Measurements from ENCODE around the gene MAML1.
"Not testable (repeated sequence)": the region's sequence is repeated elsewhere in the genome, so short reads cannot be mapped to it uniquely, and the experiment has no call there.

Gene MAML1

GRCh38 chr5:179732412-179732917, at the start of gene MAML1:
MAML1 (plus strand) TSS chr5:179732822; CDS start chr5:179733113, 291 bp downstream.
- peak; percentile 98 for DNase-seq

GRCh38 chr5:179689212-179689611, 43.4 kb upstream of the MAML1 start:
- DNase-seq: not testable (repeated sequence)

- no peak for DNase-seq
Observed at GRCh38 chr5:179694561-179694960, 38.1 kb upstream of the MAML1 start.

- no peak for DNase-seq
Observed at GRCh38 chr5:179696603-179697002, 36.0 kb upstream of the MAML1 start.

- DNase-seq: no peak
Observed at GRCh38 chr5:179697108-179697507, 35.5 kb upstream of the MAML1 start.

- not testable (repeated sequence) for DNase-seq
Observed at GRCh38 chr5:179697543-179697942, 35.1 kb upstream of the MAML1 start.

- peak; percentile 94 for DNase-seq
Observed at GRCh38 chr5:179697993-179698934, 34.4 kb upstream of the MAML1 start.

- DNase-seq: no peak
Observed at GRCh38 chr5:179698935-179699615, 33.5 kb upstream of the MAML1 start, which contains the start of gene CANX. CANX (plus strand) TSS chr5:179698967; CDS start chr5:179705682, 6,715 bp downstream.

- no peak for DNase-seq
Observed at GRCh38 chr5:179699616-179700237, 32.9 kb upstream of the MAML1 start.

GRCh38 chr5:179700401-179700918, 32.2 kb upstream of the MAML1 start:
- no peak for DNase-seq

GRCh38 chr5:179716286-179716685, 16.3 kb upstream of the MAML1 start:
- DNase-seq: no peak

- DNase-seq: no peak
Observed at GRCh38 chr5:179720222-179720621, 12.4 kb upstream of the MAML1 start.

GRCh38 chr5:179724163-179724562, 8.5 kb upstream of the MAML1 start:
- DNase-seq: no peak

- DNase-seq: no peak
Observed at GRCh38 chr5:179727106-179727505, 5.5 kb upstream of the MAML1 start.

- DNase-seq: no peak
Observed at GRCh38 chr5:179729303-179729702, 3.3 kb upstream of the MAML1 start.

GRCh38 chr5:179729727-179730126, 2.9 kb upstream of the MAML1 start:
- no peak for DNase-seq

GRCh38 chr5:179730356-179730755, 2.3 kb upstream of the MAML1 start:
- DNase-seq: no peak

GRCh38 chr5:179730852-179731251, 1.8 kb upstream of the MAML1 start:
- DNase-seq: no peak

- DNase-seq: no peak
Observed at GRCh38 chr5:179731791-179732411, 721 bp upstream of the MAML1 start.

- DNase-seq: no peak
Observed at GRCh38 chr5:179732918-179733771, 523 bp downstream of the MAML1 start.

- DNase-seq: no peak
Observed at GRCh38 chr5:179733772-179734126, 1.1 kb downstream of the MAML1 start.
